WERI-Rb-1 (cell line): ENCODE measurements around the gene EIF4A2.

ENCODE experiments used
- DNase-seq: peaks from one replicate; pipeline ENCODE4 v3.0.0-alpha.2; 2020
- H3K27ac ChIP-seq: fragments of 250-450 bp; sonication (Bioruptor Pico); 2 replicates; pipeline ENCODE4 v1.5.1; 2020; ENCODE audit warnings: mild to moderate bottlenecking, moderate library complexity
- H3K27me3 ChIP-seq: fragments of 250-450 bp; sonication (Bioruptor Pico); 2 replicates; pipeline ENCODE4 v1.5.1; 2021; ENCODE audit warnings: mild to moderate bottlenecking, low read depth, moderate library complexity; ENCODE audit not compliant: insufficient read depth, severe bottlenecking
- H3K36me3 ChIP-seq: fragments of 250-450 bp; sonication (Bioruptor Pico); 2 replicates; pipeline ENCODE4 v1.5.1; 2020; ENCODE audit warnings: mild to moderate bottlenecking, moderate library complexity
- H3K4me3 ChIP-seq: 2 replicates; pipeline ENCODE4 v1.5.1; 2011; ENCODE audit warnings: low read depth, mild to moderate bottlenecking, control low read depth, low read length
- H3K9me3 ChIP-seq: fragments of 250-450 bp; sonication (Bioruptor Pico); 2 replicates; pipeline ENCODE4 v1.5.1; 2021; ENCODE audit warnings: mild to moderate bottlenecking, moderate library complexity; ENCODE audit not compliant: severe bottlenecking
- TF ChIP-seq, protein P1 (sequence below): IDR thresholded peaks from 2 replicates; pipeline ENCODE4 v1.5.1; 2011; ENCODE audit warnings: low read depth, mild to moderate bottlenecking, control low read depth, inconsistent platforms, low read length

EIF4A2 gene

DNA sequence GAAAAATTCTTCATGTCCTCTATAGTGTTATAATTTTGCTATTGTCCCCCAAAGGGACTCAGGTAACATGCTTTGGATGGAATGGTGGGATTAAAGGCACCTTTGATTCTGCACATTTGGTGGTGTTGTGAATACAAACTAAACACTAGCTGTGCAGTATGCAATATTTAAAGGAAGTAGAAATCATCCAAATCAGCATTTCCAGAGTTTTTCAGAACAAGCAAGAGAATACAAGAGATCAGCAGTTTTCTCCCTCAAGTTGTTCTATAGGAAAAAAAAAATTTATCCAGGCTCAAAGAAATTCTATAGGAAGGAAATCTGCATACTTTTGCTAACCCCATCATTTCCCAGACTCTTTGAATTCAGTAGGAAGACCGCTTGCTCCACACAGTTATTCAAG lies 48.9 kb downstream of the EIF4A2 start:
- H3K4me3 ChIP-seq: no peak overlapping the region
- DNase-seq: no peak
- TF ChIP-seq, protein P1, sequence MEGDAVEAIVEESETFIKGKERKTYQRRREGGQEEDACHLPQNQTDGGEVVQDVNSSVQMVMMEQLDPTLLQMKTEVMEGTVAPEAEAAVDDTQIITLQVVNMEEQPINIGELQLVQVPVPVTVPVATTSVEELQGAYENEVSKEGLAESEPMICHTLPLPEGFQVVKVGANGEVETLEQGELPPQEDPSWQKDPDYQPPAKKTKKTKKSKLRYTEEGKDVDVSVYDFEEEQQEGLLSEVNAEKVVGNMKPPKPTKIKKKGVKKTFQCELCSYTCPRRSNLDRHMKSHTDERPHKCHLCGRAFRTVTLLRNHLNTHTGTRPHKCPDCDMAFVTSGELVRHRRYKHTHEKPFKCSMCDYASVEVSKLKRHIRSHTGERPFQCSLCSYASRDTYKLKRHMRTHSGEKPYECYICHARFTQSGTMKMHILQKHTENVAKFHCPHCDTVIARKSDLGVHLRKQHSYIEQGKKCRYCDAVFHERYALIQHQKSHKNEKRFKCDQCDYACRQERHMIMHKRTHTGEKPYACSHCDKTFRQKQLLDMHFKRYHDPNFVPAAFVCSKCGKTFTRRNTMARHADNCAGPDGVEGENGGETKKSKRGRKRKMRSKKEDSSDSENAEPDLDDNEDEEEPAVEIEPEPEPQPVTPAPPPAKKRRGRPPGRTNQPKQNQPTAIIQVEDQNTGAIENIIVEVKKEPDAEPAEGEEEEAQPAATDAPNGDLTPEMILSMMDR: no peak
- peaks cover 42% of the 10 kb centered on the region for H3K27me3 ChIP-seq
- no peak overlapping the region for H3K27ac ChIP-seq
- no peaks in the 10 kb centered on the region for H3K9me3 ChIP-seq
- H3K36me3 ChIP-seq: no peaks in the 10 kb centered on the region
